Hepatocyte (in vitro differentiated cells): ENCODE measurements around the gene RP2. TPM values are rescaled to one million over a fixed set of nuclear protein-coding genes. Genes with fewer than 3 reads are reported as not detected.

Experiments
- DNase-seq: peaks from one replicate; pipeline ENCODE4 v3.0.0-alpha.2; 2016; ENCODE audit warnings: low spot score
- H2AFZ ChIP-seq: fragments of 200-600 bp; sonication (generic); 2 replicates; pipeline ENCODE4 v1.6.0; 2016; ENCODE audit warnings: antibody characterized with exemption, mild to moderate bottlenecking
- H3K27ac ChIP-seq: fragments of 200-600 bp; sonication (generic); 2 replicates; pipeline ENCODE4 v1.5.1; 2016; ENCODE audit warnings: mild to moderate bottlenecking
- H3K27me3 ChIP-seq: fragments of 200-600 bp; sonication (generic); 2 replicates; pipeline ENCODE4 v1.6.1; 2016
- H3K36me3 ChIP-seq: fragments of 200-600 bp; sonication (generic); replicated peaks from 2 replicates; pipeline ENCODE4 v1.5.1; 2016; ENCODE audit warnings: low read depth; ENCODE audit not compliant: insufficient read depth
- H3K4me1 ChIP-seq: fragments of 200-600 bp; sonication (generic); 2 replicates; pipeline ENCODE4 v1.5.1; 2016; ENCODE audit warnings: mild to moderate bottlenecking, moderate library complexity; ENCODE audit not compliant: insufficient read depth
- H3K4me2 ChIP-seq: fragments of 200-600 bp; sonication (generic); 2 replicates; pipeline ENCODE4 v1.6.0; 2016
- H3K4me3 ChIP-seq: fragments of 200-600 bp; sonication (generic); 2 replicates; pipeline ENCODE4 v1.5.1; 2016; ENCODE audit warnings: mild to moderate bottlenecking
- H3K79me2 ChIP-seq: fragments of 200-600 bp; sonication (generic); 2 replicates; pipeline ENCODE4 v1.6.0; 2017; ENCODE audit warnings: mild to moderate bottlenecking
- H3K9me2 ChIP-seq: fragments of 200-600 bp; sonication (generic); replicated peaks from 2 replicates; pipeline ENCODE4 v1.6.0; 2017; ENCODE audit warnings: mild to moderate bottlenecking; ENCODE audit not compliant: insufficient read depth
- H3K9me3 ChIP-seq: fragments of 200-600 bp; sonication (generic); 2 replicates; pipeline ENCODE4 v1.5.1; 2016; ENCODE audit warnings: low read depth, mild to moderate bottlenecking
- H4K20me1 ChIP-seq: fragments of 200-600 bp; sonication (generic); 2 replicates; pipeline ENCODE4 v1.6.0; 2016; ENCODE audit warnings: mild to moderate bottlenecking; ENCODE audit not compliant: insufficient read depth, poor library complexity, severe bottlenecking
- EZH2 ChIP-seq: fragments of 200-600 bp; sonication (generic); IDR thresholded peaks from 2 replicates; pipeline ENCODE4 v1.6.1; 2016; ENCODE audit warnings: antibody characterized with exemption, mild to moderate bottlenecking, borderline replicate concordance
- EZH2phosphoT487 ChIP-seq: fragments of 200-600 bp; sonication (generic); IDR thresholded peaks from one replicate; pipeline ENCODE4 v1.6.1; 2018; ENCODE audit warnings: antibody characterized with exemption, mild to moderate bottlenecking, low read depth, moderate library complexity; ENCODE audit not compliant: unreplicated experiment, severe bottlenecking
- WGBS: methylation state at CpG from one replicate; pipeline ENCODE4 v1.1.6; 2016; ENCODE audit warnings: low lambda C conversion rate; ENCODE audit errors: missing lambda C conversion rate; 5-methylcytosine and 5-hydroxymethylcytosine counted together
- polyA plus RNA-seq: library from polyadenylated mRNA; unstranded; fragments of >200 nt; fragmentation: Nextera tagmentation; extraction: Ambion mirVana; gene quantifications from 2 replicates; pipeline ENCODE4 v1.2.1, GENCODE V29; 2016
- total RNA-seq: library from RNA; depleted of rRNA; stranded (reverse); fragments of >200 nt; gene quantifications from 2 replicates; pipeline ENCODE4 v1.2.3, GENCODE V29; 2014
- TF ChIP-seq, protein P1 (sequence below): fragments of 200-600 bp; sonication (generic); IDR thresholded peaks from 2 replicates; pipeline ENCODE4 v1.5.1; 2016; ENCODE audit warnings: antibody characterized with exemption, mild to moderate bottlenecking; ENCODE audit not compliant: poor library complexity

RP2 gene
- total and polyA plus RNA-seq, 2 experiments from 2014 or later = 9.3 to 24.4 TPM

DNA sequence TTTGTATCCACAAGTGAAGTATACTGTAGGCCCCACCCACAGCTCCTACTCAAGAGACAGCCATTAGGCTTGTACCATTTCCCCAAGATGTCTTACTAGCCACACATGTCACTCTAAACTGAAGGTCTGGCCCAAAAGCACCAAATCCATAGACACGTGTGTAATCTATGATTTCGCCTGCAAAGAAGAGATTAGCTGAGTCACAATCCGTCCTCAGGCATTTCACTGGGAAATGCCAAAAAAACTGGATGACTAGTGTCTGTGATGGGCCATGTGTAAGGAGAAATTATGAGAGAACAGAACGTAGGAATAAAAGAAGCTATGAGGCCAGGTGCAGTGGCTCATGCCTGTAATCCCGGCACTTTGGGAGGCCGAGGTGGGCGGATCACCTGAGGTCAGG is 21.9 kb upstream of the RP2 start:
- WGBS = 81% methylated on average over 7 of the region's 7 CpGs

DNA sequence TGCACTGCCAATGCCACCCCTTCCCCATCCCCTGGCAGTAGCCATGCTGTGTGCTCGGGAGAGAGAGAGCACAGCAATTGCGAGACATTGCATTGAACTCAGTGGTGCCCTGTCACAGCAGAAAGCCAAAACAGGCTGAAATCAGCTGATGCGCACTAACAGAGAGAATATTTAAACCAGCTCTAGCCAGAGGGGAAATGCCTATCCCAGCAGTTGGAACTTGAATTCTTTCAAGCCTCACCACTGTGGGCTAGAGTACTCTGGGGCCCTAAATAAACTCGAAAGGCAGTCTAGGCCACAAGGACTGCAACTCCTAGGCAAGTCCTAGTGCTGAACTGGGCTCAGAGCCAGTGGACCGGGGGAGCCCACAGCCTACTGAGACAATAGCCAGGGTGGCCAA is 17.7 kb upstream of the RP2 start:
- Histone ChIP-seq H3K27ac (no peak overlapping the region), H3K4me3 (no peak overlapping the region), H3K79me2 (no peaks in the 10 kb centered on the region), H2AFZ (no peak overlapping the region), H3K4me1 (no peaks in the 10 kb centered on the region), H3K4me2 (no peak overlapping the region), H3K9me3 (no peaks in the 10 kb centered on the region), H3K9me2 (no peaks in the 10 kb centered on the region), H4K20me1 (no peaks in the 10 kb centered on the region), H3K36me3 (no peaks in the 10 kb centered on the region), H3K27me3 (no peaks in the 10 kb centered on the region)
- DNase-seq = no peak
- 81% methylated on average over 5 of the region's 5 CpGs for WGBS
- TF ChIP-seq, protein P1, sequence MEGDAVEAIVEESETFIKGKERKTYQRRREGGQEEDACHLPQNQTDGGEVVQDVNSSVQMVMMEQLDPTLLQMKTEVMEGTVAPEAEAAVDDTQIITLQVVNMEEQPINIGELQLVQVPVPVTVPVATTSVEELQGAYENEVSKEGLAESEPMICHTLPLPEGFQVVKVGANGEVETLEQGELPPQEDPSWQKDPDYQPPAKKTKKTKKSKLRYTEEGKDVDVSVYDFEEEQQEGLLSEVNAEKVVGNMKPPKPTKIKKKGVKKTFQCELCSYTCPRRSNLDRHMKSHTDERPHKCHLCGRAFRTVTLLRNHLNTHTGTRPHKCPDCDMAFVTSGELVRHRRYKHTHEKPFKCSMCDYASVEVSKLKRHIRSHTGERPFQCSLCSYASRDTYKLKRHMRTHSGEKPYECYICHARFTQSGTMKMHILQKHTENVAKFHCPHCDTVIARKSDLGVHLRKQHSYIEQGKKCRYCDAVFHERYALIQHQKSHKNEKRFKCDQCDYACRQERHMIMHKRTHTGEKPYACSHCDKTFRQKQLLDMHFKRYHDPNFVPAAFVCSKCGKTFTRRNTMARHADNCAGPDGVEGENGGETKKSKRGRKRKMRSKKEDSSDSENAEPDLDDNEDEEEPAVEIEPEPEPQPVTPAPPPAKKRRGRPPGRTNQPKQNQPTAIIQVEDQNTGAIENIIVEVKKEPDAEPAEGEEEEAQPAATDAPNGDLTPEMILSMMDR = no peak

More for the DNA sequence above, 21.9 kb upstream of the RP2 start:
- TF ChIP-seq EZH2phosphoT487 = no peak
- TF ChIP-seq, protein P1 = no peak
- no peak for TF ChIP-seq EZH2
- Histone ChIP-seq H3K9me2 (no peaks in the 10 kb centered on the region), H3K4me2 (no peak overlapping the region), H3K9me3 (no peaks in the 10 kb centered on the region), H3K36me3 (no peaks in the 10 kb centered on the region), H4K20me1 (no peaks in the 10 kb centered on the region), H3K79me2 (no peaks in the 10 kb centered on the region), H3K4me3 (no peak overlapping the region), H3K27me3 (no peaks in the 10 kb centered on the region), H2AFZ (no peak overlapping the region), H3K4me1 (no peaks in the 10 kb centered on the region), H3K27ac (no peak overlapping the region)
- DNase-seq = no peak

DNA sequence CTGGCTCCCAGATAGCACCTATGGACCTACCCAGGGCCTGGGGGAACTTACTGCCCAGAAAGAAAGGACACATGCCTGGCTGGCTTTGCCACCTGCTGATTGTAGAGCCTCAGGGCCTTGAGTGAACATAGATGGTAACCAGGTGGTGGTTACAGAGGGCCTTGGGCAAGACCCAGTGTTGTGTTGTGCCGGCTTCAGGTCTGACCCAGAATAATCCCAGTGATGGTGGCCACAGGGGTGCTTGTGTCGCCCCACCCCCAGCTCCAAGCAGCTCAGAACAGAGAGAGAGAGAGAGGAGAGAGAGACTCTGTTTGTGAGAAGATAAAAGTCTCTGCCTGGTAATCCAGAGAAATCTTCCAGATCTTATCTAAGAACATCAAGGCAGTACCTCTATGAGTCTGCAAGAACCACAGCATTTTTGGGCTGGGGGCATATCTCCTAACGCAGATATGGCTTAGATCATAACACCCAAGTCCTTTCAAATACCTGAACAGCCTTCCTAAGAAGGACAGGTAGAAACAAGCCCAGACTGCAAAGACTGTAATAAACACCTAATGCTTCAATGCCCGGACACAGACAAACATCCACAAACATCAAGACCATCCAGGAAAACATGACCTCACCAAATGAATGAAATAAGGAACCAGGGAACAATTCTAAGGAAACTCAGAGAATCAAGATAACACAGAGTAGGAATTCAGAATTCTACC is 16.3 kb upstream of the RP2 start:
- TF ChIP-seq, protein P1 = no peak
- TF ChIP-seq EZH2phosphoT487 = no peak
- no peak for TF ChIP-seq EZH2
- H2AFZ ChIP-seq = no peak overlapping the region
- no peak overlapping the region for H3K4me3 ChIP-seq
- no peak overlapping the region for H3K27ac ChIP-seq
- no peaks in the 10 kb centered on the region for H3K4me1 ChIP-seq
- H3K9me2 ChIP-seq = no peaks in the 10 kb centered on the region
- DNase-seq = no peak
- H3K27me3 ChIP-seq = no peaks in the 10 kb centered on the region
- no peaks in the 10 kb centered on the region for H4K20me1 ChIP-seq
- H3K9me3 ChIP-seq = no peaks in the 10 kb centered on the region
- H3K4me2 ChIP-seq = no peak overlapping the region
- H3K79me2 ChIP-seq = no peaks in the 10 kb centered on the region
- 63% methylated on average over 4 of the region's 4 CpGs for WGBS
- no peaks in the 10 kb centered on the region for H3K36me3 ChIP-seq

DNA sequence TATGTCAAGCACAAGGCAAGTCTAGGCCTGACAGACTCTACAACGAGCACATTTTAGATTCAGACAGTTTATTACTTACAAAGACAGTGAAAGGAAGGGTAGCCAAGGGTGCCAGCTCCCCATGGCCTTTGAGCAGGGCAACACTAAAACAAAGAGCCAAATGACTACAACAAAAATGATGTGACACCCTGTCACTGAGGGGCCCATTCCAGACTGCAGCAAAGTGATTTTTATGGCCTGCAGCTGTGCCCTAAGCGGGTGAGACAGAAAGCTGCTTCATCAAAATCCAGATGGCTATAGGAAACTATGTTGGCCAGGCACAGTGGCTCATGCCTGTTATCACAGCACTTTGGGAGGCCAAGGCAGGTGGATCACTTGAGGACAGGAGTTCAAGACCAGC is 13.4 kb upstream of the RP2 start:
- Histone ChIP-seq H4K20me1 (no peaks in the 10 kb centered on the region), H3K36me3 (no peaks in the 10 kb centered on the region), H2AFZ (no peak overlapping the region), H3K27ac (no peak overlapping the region), H3K79me2 (no peaks in the 10 kb centered on the region), H3K4me1 (no peaks in the 10 kb centered on the region), H3K4me2 (no peak overlapping the region), H3K27me3 (no peaks in the 10 kb centered on the region), H3K4me3 (no peak overlapping the region), H3K9me2 (no peaks in the 10 kb centered on the region), H3K9me3 (no peaks in the 10 kb centered on the region)
- WGBS = 23% methylated on average over 2 of the region's 2 CpGs
- TF ChIP-seq, protein P1 = no peak
- TF ChIP-seq EZH2 (no peak), EZH2phosphoT487 (no peak)
- DNase-seq = no peak
